GM19324 (cell line): ENCODE results near the gene CR1L.
"Not testable (repeated sequence)": the region's sequence is repeated elsewhere in the genome, so short reads cannot be mapped to it uniquely, and the experiment has no call there.

Source experiments
- ATAC-seq: cut with Tn5 transposase; IDR thresholded peaks from one replicate; pipeline ENCODE4 v1.9.1; 2021; ENCODE audit warnings: mild to moderate bottlenecking, moderate library complexity; ENCODE audit not compliant: unreplicated experiment, low FRiP score

Gene CR1L

GRCh38 chr1:207644852-207645634 is at the start of gene CR1L:
Gene CR1L, plus strand, starts transcription at chr1:207645133. Its CDS starts 101 bp downstream, at chr1:207645234.
- peak; percentile 51 for ATAC-seq

- no peak for ATAC-seq
Measured at GRCh38 chr1:207603777-207604176, 41.2 kb upstream of the CR1L start.

GRCh38 chr1:207605444-207606361 is 39.2 kb upstream of the CR1L start:
- no peak for ATAC-seq

GRCh38 chr1:207606362-207606755 is 38.6 kb upstream of the CR1L start:
- no peak for ATAC-seq

GRCh38 chr1:207612762-207613161 is 32.2 kb upstream of the CR1L start:
- no peak for ATAC-seq

- no peak for ATAC-seq
Measured at GRCh38 chr1:207619871-207620542, 24.9 kb upstream of the CR1L start.

GRCh38 chr1:207620543-207620893 is 24.4 kb upstream of the CR1L start:
- no peak for ATAC-seq

GRCh38 chr1:207625504-207626071 is 19.3 kb upstream of the CR1L start:
- ATAC-seq: not testable (repeated sequence)

- no peak for ATAC-seq
Measured at GRCh38 chr1:207626972-207627337, 18.0 kb upstream of the CR1L start.

GRCh38 chr1:207627496-207627895 is 17.4 kb upstream of the CR1L start:
- no peak for ATAC-seq

GRCh38 chr1:207628776-207629175 is 16.2 kb upstream of the CR1L start:
- no peak for ATAC-seq

- ATAC-seq: no peak
Measured at GRCh38 chr1:207631137-207631536, 13.8 kb upstream of the CR1L start.

GRCh38 chr1:207633226-207633625 is 11.7 kb upstream of the CR1L start:
- ATAC-seq: no peak

- not testable (repeated sequence) for ATAC-seq
Measured at GRCh38 chr1:207633699-207634289, 11.1 kb upstream of the CR1L start.

GRCh38 chr1:207634293-207634692 is 10.6 kb upstream of the CR1L start:
- ATAC-seq: not testable (repeated sequence)

- not testable (repeated sequence) for ATAC-seq
Measured at GRCh38 chr1:207635569-207636186, 9.3 kb upstream of the CR1L start.

GRCh38 chr1:207638487-207639145 is 6.3 kb upstream of the CR1L start:
- ATAC-seq: not testable (repeated sequence)

- ATAC-seq: not testable (repeated sequence)
Measured at GRCh38 chr1:207639362-207639761, 5.6 kb upstream of the CR1L start.

- no peak for ATAC-seq
Measured at GRCh38 chr1:207644166-207644851, 624 bp upstream of the CR1L start.
